ENCODE results near the gene VPS13D.

The VPS13D gene

DNA sequence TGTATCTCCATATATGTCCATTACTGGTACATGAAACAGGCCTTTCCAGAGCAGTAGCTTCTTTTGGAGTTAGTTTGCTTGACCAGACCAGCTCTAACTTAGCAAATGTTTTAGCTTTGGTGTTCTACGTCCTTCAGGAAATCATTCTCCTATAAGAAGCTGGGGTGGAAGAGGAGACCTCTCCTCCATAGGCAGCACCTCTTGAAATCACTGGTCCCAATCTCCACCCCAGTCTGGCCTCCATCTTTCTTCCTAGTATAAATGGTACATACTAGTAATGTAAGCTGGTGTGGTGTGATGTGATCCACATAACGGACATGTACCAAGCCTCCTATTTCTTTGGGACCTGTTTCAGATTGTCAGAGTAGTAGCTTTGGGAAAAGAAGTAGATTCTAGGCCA lies 216.8 kb downstream of the VPS13D start:
- Histone ChIP-seq H3K9me3 (ENCODE audit: severe bottlenecking) (no peaks in the 10 kb centered on the region), H3K27me3 (ENCODE audit: insufficient read depth, poor library complexity, severe bottlenecking) (no peaks in the 10 kb centered on the region), H3K27ac (ENCODE audit: poor library complexity, severe bottlenecking) (no peak overlapping the region), H3K4me1 (ENCODE audit: insufficient read depth, poor library complexity, severe bottlenecking) (no peaks in the 10 kb centered on the region), H3K4me3 (ENCODE audit: severe bottlenecking) (no peak overlapping the region), H3K36me3 (ENCODE audit: low read depth) (no peaks in the 10 kb centered on the region)
- ATAC-seq (ENCODE audit: low read depth) (no peak), DNase-seq (ENCODE audit: low spot score) (no peak)
- TF ChIP-seq, protein P1, sequence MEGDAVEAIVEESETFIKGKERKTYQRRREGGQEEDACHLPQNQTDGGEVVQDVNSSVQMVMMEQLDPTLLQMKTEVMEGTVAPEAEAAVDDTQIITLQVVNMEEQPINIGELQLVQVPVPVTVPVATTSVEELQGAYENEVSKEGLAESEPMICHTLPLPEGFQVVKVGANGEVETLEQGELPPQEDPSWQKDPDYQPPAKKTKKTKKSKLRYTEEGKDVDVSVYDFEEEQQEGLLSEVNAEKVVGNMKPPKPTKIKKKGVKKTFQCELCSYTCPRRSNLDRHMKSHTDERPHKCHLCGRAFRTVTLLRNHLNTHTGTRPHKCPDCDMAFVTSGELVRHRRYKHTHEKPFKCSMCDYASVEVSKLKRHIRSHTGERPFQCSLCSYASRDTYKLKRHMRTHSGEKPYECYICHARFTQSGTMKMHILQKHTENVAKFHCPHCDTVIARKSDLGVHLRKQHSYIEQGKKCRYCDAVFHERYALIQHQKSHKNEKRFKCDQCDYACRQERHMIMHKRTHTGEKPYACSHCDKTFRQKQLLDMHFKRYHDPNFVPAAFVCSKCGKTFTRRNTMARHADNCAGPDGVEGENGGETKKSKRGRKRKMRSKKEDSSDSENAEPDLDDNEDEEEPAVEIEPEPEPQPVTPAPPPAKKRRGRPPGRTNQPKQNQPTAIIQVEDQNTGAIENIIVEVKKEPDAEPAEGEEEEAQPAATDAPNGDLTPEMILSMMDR (IDR thresholded peaks at IDR 0.05; ENCODE audit: poor library complexity, severe bottlenecking): no peak

DNA sequence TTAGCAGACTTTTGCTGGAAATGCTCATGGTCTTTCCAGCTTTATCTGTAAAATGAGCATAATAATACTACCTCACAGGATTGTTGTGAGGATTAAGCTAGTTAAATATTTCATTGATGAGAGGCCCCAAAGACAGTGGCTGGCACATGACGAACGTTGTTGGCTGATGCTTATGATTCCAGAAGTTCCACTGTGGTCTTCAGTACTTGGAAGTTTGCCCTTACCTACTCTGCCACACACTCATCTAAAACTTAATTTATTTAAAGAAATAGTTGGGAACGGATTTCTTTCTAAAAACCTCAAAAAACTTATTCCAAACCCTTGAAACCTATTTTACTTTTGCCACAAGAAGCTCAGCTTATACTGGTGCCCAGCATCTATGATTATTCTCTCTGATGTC lies 217.5 kb downstream of the VPS13D start:
- TF ChIP-seq, protein P1 (IDR thresholded peaks at IDR 0.05; ENCODE audit: poor library complexity, severe bottlenecking): no peak
- DNase-seq (ENCODE audit: low spot score) (no peak), ATAC-seq (ENCODE audit: low read depth) (no peak)
- no peaks in the 10 kb centered on the region for H3K9me3 ChIP-seq (ENCODE audit: severe bottlenecking)
- no peak overlapping the region for H3K4me3 ChIP-seq (ENCODE audit: severe bottlenecking)
- no peaks in the 10 kb centered on the region for H3K4me1 ChIP-seq (ENCODE audit: insufficient read depth, poor library complexity, severe bottlenecking)
- H3K27ac ChIP-seq (ENCODE audit: poor library complexity, severe bottlenecking): no peak overlapping the region
- no peaks in the 10 kb centered on the region for H3K27me3 ChIP-seq (ENCODE audit: insufficient read depth, poor library complexity, severe bottlenecking)
- no peaks in the 10 kb centered on the region for H3K36me3 ChIP-seq (ENCODE audit: low read depth)

DNA sequence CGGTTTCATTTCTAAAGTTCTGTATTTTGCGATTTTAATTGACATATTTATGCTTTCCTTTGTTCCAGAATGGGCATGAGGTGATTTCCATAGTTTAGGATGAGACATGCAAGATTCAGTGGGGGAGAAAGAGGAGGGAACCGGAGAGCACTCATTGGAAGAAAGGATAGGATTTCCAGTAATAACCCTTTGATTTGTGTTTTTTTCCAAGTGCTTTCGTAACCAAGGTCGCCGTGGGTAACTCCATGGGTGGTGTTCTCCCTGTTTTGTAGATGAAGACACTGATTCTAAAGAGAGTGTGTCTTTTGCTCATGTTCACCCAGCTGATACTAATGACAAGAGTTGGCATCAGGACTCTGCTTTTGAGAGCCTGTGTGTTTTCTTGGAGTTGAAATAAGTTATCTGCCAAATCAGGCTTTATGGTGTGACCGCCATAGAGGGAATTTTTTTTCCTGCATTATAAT lies 218.1 kb downstream of the VPS13D start:
- ATAC-seq (ENCODE audit: low read depth): no peak
- no peaks in the 10 kb centered on the region for H3K36me3 ChIP-seq (ENCODE audit: low read depth)
- no peaks in the 10 kb centered on the region for H3K27me3 ChIP-seq (ENCODE audit: insufficient read depth, poor library complexity, severe bottlenecking)
- no peak for DNase-seq (ENCODE audit: low spot score)
- H3K27ac ChIP-seq (ENCODE audit: poor library complexity, severe bottlenecking): no peak overlapping the region
- no peaks in the 10 kb centered on the region for H3K9me3 ChIP-seq (ENCODE audit: severe bottlenecking)
- H3K4me3 ChIP-seq (ENCODE audit: severe bottlenecking): no peak overlapping the region
- TF ChIP-seq, protein P1 (IDR thresholded peaks at IDR 0.05; ENCODE audit: poor library complexity, severe bottlenecking): no peak
- H3K4me1 ChIP-seq (ENCODE audit: insufficient read depth, poor library complexity, severe bottlenecking): no peaks in the 10 kb centered on the region

DNA sequence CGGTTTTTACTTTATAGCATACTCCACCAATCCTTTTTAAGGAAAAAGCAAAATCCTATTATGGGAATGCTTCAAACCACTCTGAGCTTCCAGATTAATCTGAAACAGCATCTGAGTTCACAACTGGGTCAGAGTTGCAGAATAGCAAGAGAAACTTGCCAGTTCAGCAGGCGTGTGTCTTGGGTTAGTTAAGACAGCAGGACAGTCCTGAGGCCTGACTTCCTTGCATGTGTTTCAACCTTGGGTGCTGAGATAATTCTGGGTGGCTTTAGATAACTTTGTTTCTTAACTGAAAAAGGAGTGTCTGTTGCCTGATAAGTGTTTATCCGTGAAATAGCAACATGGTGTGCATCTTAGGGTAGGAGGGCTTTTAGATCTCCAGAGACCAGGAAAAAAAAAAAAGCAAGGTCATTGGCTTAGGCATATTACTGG lies 218.9 kb downstream of the VPS13D start:
- DNase-seq (ENCODE audit: low spot score): no peak
- no peak for ATAC-seq (ENCODE audit: low read depth)
- Histone ChIP-seq H3K4me1 (ENCODE audit: insufficient read depth, poor library complexity, severe bottlenecking) (peaks cover 2% of the 10 kb centered on the region), H3K27me3 (ENCODE audit: insufficient read depth, poor library complexity, severe bottlenecking) (no peaks in the 10 kb centered on the region), H3K4me3 (ENCODE audit: severe bottlenecking) (no peak overlapping the region), H3K36me3 (ENCODE audit: low read depth) (no peaks in the 10 kb centered on the region), H3K9me3 (ENCODE audit: severe bottlenecking) (no peaks in the 10 kb centered on the region), H3K27ac (ENCODE audit: poor library complexity, severe bottlenecking) (no peak overlapping the region)
- TF ChIP-seq, protein P1 (IDR thresholded peaks at IDR 0.05; ENCODE audit: poor library complexity, severe bottlenecking): no peak

DNA sequence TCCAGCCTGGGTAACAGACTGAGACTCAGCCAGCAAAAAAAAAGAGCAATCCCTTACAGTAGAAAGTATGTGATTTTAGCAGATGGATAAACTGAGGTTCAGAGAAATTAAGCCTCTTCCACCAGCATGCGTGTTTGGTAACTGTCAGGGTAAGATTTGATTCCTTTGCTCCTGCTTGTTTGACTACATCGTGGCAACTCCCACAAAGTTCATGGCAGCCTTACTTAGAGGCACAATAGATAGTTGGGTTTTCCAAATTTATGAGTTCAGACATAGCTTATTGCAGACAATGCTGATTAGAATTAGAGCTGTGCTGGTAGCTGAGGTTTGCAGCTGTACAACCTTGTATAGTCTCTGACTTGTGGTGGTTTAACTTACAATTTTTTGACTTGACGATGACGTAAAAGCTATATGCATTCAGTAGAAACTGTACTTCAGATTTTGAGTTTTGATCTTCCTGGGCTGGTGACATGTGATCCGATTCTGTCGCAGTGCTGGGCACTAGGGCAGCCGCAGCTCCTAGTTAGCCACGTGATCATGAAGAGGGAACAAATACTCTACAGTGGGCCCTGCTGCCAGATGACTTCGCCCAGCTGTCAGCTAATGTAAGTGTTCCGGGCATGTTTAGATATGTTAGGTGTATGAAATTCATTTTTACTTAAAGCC lies 220.4 kb downstream of the VPS13D start:
- peaks cover under 1% of the 10 kb centered on the region for H3K36me3 ChIP-seq (ENCODE audit: low read depth)
- no peak overlapping the region for H3K4me3 ChIP-seq (ENCODE audit: severe bottlenecking)
- ATAC-seq (ENCODE audit: low read depth): no peak
- no peaks in the 10 kb centered on the region for H3K27me3 ChIP-seq (ENCODE audit: insufficient read depth, poor library complexity, severe bottlenecking)
- TF ChIP-seq, protein P1 (IDR thresholded peaks at IDR 0.05; ENCODE audit: poor library complexity, severe bottlenecking): no peak
- H3K9me3 ChIP-seq (ENCODE audit: severe bottlenecking): no peaks in the 10 kb centered on the region
- H3K4me1 ChIP-seq (ENCODE audit: insufficient read depth, poor library complexity, severe bottlenecking): peaks cover 16% of the 10 kb centered on the region
- H3K27ac ChIP-seq (ENCODE audit: poor library complexity, severe bottlenecking): no peak overlapping the region
- no peak for DNase-seq (ENCODE audit: low spot score)
